ENCODE results near the gene CEP350.

- no peak for TF ChIP-seq CTCF (IDR thresholded peaks at IDR 0.05; ENCODE audit: low read length)
- no peak for TF ChIP-seq EZH2 (IDR thresholded peaks at IDR 0.05; ENCODE audit: borderline replicate concordance, low read length)
These were observed 17.2 kb downstream of the CEP350 start for GRCh38 chr1:179971563-179972496.
